Measurements from ENCODE around the gene COMT.

- no peak for TF ChIP-seq CTCF (IDR thresholded peaks at IDR 0.05)
- no peak for TF ChIP-seq POLR2A (IDR thresholded peaks at IDR 0.05)
Observed at GRCh38 chr22:20009018-20009491, 67.5 kb downstream of the COMT start.
